Gastroesophageal sphincter (tissue), 3 donors: ENCODE measurements around the gene ZNF653.

Experiments used
- CTCF ChIP-seq, 4 experiments: fragments of 200-600 bp in 2 of 4; fragments of 450-650 bp in 2 of 4; sonication (generic) in 1 of 4; IDR thresholded peaks; one replicate each; pipeline ENCODE4 v1.5.1; 2017 to 2019; ENCODE audit warnings: antibody characterized with exemption in 4 of 4, mild to moderate bottlenecking in 2 of 4, moderate library complexity in 2 of 4
- EP300 ChIP-seq: sonication (generic); formaldehyde crosslinking; IDR thresholded peaks from one replicate; pipeline ENCODE4 v1.6.1; 2017; ENCODE audit warnings: antibody characterized with exemption, mild to moderate bottlenecking
- POLR2A ChIP-seq, 2 donors: fragments of 450-650 bp; IDR thresholded peaks; one replicate each; pipeline ENCODE4 v1.6.1; 2017; ENCODE audit warnings: antibody characterized with exemption in 2 of 2, mild to moderate bottlenecking in 2 of 2, moderate library complexity in 1 of 2
- POLR2AphosphoS5 ChIP-seq: sonication (generic); formaldehyde crosslinking; IDR thresholded peaks from one replicate; pipeline ENCODE4 v1.6.1; 2017; ENCODE audit warnings: antibody characterized with exemption

- no peak for TF ChIP-seq CTCF (IDR thresholded peaks at IDR 0.05)
- TF ChIP-seq POLR2A (IDR thresholded peaks at IDR 0.05): no peak
- TF ChIP-seq EP300: no peak
- TF ChIP-seq POLR2AphosphoS5: no peak
Measured at GRCh38 chr19:11460207-11460606, 45.4 kb downstream of the ZNF653 start.
